Measurements from ENCODE around the gene CEACAM18.

The CEACAM18 gene

DNA sequence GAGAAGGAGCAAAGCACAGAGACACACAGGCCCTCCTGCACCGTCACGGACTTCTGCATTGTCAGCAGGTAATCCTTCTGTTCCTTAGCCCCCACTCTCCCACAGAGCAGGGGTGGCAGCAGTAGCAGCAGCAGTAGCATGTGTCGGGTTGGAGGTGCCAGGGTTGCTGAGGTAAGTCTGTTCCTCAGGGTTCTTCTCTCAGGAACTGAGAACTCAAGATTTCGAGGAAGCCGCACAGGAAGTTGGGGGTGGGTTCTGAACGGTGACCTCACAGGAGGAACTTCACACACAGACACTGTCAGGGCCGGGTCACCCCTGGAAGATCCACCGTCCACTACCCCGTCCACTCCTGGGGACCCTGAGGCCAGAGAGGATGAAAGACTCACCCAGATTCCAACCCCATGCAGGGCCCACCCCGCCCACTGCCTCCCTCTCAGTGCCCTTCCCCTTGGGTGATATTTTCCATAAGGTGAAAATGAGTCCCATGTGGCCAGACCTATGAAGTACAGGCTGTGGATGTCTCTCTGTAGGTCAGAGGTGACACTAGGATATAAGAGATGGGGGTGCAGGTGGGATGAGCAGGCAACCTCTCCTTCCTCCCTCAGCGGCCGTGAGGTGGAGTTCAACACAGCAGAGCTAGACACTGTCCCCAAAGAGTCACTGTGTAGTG lies 23.4 kb downstream of the CEACAM18 start, which contains the start of gene SIGLEC12:
Gene SIGLEC12 (minus strand): TSS at position 207 of the 670 bp plus-strand sequence. CDS start 67 bp downstream, at position 140.
- no peak within 1 kb of the TSS for H3K4me3 ChIP-seq (ENCODE audit: low read depth, low read length)
- TF ChIP-seq ZNF785 (tag by site-specific recombination; IDR thresholded peaks at IDR 0.05) (no peak), ZBTB1 (tag by site-specific recombination; IDR thresholded peaks at IDR 0.05) (no peak), ZNF202 (tag by site-specific recombination; IDR thresholded peaks at IDR 0.05; ENCODE audit: borderline replicate concordance) (no peak), ZBTB21 (tag by site-specific recombination; IDR thresholded peaks at IDR 0.05) (no peak), OVOL3 (tag by site-specific recombination; IDR thresholded peaks at IDR 0.05) (no peak), SP3 (tag by site-specific recombination; IDR thresholded peaks at IDR 0.05) (no peak), SP7 (tag by site-specific recombination; IDR thresholded peaks at IDR 0.05) (no peak), YY1 (tag by site-specific recombination; IDR thresholded peaks at IDR 0.05) (no peak), KLF8 (tag by site-specific recombination; IDR thresholded peaks at IDR 0.05) (no peak), ZNF747 (tag by site-specific recombination; IDR thresholded peaks at IDR 0.05) (no peak), ZNF677 (tag by site-specific recombination; IDR thresholded peaks at IDR 0.05) (no peak), ZNF626 (tag by site-specific recombination; IDR thresholded peaks at IDR 0.05) (no peak), ZNF112 (tag by site-specific recombination; IDR thresholded peaks at IDR 0.05) (no peak), ZNF701 (tag by site-specific recombination; IDR thresholded peaks at IDR 0.05) (no peak)
- TF ChIP-seq, protein P1, sequence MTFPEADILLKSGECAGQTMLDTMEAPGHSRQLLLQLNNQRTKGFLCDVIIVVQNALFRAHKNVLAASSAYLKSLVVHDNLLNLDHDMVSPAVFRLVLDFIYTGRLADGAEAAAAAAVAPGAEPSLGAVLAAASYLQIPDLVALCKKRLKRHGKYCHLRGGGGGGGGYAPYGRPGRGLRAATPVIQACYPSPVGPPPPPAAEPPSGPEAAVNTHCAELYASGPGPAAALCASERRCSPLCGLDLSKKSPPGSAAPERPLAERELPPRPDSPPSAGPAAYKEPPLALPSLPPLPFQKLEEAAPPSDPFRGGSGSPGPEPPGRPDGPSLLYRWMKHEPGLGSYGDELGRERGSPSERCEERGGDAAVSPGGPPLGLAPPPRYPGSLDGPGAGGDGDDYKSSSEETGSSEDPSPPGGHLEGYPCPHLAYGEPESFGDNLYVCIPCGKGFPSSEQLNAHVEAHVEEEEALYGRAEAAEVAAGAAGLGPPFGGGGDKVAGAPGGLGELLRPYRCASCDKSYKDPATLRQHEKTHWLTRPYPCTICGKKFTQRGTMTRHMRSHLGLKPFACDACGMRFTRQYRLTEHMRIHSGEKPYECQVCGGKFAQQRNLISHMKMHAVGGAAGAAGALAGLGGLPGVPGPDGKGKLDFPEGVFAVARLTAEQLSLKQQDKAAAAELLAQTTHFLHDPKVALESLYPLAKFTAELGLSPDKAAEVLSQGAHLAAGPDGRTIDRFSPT (tag by site-specific recombination; IDR thresholded peaks at IDR 0.05), result no peak
- TF ChIP-seq, protein P2, sequence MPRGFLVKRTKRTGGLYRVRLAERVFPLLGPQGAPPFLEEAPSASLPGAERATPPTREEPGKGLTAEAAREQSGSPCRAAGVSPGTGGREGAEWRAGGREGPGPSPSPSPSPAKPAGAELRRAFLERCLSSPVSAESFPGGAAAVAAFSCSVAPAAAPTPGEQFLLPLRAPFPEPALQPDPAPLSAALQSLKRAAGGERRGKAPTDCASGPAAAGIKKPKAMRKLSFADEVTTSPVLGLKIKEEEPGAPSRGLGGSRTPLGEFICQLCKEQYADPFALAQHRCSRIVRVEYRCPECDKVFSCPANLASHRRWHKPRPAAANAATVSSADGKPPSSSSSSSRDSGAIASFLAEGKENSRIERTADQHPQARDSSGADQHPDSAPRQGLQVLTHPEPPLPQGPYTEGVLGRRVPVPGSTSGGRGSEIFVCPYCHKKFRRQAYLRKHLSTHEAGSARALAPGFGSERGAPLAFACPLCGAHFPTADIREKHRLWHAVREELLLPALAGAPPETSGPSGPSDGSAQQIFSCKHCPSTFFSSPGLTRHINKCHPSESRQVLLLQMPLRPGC (tag by site-specific recombination; IDR thresholded peaks at IDR 0.05), result no peak
- TF ChIP-seq, protein P3, sequence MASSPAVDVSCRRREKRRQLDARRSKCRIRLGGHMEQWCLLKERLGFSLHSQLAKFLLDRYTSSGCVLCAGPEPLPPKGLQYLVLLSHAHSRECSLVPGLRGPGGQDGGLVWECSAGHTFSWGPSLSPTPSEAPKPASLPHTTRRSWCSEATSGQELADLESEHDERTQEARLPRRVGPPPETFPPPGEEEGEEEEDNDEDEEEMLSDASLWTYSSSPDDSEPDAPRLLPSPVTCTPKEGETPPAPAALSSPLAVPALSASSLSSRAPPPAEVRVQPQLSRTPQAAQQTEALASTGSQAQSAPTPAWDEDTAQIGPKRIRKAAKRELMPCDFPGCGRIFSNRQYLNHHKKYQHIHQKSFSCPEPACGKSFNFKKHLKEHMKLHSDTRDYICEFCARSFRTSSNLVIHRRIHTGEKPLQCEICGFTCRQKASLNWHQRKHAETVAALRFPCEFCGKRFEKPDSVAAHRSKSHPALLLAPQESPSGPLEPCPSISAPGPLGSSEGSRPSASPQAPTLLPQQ (tag by site-specific recombination; IDR thresholded peaks at IDR 0.05), result no peak
- TF ChIP-seq, protein P4, sequence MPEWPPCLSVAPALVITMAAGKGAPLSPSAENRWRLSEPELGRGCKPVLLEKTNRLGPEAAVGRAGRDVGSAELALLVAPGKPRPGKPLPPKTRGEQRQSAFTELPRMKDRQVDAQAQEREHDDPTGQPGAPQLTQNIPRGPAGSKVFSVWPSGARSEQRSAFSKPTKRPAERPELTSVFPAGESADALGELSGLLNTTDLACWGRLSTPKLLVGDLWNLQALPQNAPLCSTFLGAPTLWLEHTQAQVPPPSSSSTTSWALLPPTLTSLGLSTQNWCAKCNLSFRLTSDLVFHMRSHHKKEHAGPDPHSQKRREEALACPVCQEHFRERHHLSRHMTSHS (tag by site-specific recombination; IDR thresholded peaks at IDR 0.05), result no peak
- TF ChIP-seq, protein P5, sequence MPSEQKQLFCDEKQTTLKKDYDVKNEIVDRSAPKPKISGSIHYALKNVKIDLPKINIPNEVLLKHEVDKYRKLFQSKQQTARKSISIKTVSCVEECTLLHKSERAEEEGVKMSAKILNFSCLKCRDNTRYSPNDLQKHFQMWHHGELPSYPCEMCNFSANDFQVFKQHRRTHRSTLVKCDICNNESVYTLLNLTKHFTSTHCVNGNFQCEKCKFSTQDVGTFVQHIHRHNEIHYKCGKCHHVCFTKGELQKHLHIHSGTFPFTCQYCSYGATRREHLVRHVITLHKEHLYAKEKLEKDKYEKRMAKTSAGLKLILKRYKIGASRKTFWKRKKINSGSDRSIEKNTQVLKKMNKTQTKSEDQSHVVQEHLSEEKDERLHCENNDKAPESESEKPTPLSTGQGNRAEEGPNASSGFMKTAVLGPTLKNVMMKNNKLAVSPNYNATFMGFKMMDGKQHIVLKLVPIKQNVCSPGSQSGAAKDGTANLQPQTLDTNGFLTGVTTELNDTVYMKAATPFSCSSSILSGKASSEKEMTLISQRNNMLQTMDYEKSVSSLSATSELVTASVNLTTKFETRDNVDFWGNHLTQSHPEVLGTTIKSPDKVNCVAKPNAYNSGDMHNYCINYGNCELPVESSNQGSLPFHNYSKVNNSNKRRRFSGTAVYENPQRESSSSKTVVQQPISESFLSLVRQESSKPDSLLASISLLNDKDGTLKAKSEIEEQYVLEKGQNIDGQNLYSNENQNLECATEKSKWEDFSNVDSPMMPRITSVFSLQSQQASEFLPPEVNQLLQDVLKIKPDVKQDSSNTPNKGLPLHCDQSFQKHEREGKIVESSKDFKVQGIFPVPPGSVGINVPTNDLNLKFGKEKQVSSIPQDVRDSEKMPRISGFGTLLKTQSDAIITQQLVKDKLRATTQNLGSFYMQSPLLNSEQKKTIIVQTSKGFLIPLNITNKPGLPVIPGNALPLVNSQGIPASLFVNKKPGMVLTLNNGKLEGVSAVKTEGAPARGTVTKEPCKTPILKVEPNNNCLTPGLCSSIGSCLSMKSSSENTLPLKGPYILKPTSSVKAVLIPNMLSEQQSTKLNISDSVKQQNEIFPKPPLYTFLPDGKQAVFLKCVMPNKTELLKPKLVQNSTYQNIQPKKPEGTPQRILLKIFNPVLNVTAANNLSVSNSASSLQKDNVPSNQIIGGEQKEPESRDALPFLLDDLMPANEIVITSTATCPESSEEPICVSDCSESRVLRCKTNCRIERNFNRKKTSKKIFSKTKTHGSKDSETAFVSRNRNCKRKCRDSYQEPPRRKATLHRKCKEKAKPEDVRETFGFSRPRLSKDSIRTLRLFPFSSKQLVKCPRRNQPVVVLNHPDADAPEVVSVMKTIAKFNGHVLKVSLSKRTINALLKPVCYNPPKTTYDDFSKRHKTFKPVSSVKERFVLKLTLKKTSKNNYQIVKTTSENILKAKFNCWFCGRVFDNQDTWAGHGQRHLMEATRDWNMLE (tag by site-specific recombination; conservative IDR thresholded peaks at IDR 0.05; ENCODE audit: low read depth), result no peak
- no peak within 1 kb of the TSS for H3K27ac ChIP-seq (ENCODE audit: extremely low read depth, low read depth, low read length)
- CTCF ChIA-PET, result interaction anchor here (1.2 to 5.7 kb wide), 2 partner anchors 13 to 29 kb away, joined by 3 to 48 read pairs; no protein-coding TSS in a partner anchor
- no peaks in the 10 kb centered on the region for H3K4me1 ChIP-seq (ENCODE audit: control insufficient read depth, insufficient read depth, low read length)
- no peaks in the 10 kb centered on the region for H3K36me3 ChIP-seq (ENCODE audit: control insufficient read depth in 2 of 2, insufficient read depth in 1 of 2, low read length in 2 of 2)
- no peaks in the 10 kb centered on the region for H3K9me3 ChIP-seq (ENCODE audit: control insufficient read depth, insufficient read depth, low read depth, low read length)
- POLR2A ChIA-PET, result no interaction called here
